ENCODE data around the gene OR10A2.

- TF ChIP-seq, protein P1, sequence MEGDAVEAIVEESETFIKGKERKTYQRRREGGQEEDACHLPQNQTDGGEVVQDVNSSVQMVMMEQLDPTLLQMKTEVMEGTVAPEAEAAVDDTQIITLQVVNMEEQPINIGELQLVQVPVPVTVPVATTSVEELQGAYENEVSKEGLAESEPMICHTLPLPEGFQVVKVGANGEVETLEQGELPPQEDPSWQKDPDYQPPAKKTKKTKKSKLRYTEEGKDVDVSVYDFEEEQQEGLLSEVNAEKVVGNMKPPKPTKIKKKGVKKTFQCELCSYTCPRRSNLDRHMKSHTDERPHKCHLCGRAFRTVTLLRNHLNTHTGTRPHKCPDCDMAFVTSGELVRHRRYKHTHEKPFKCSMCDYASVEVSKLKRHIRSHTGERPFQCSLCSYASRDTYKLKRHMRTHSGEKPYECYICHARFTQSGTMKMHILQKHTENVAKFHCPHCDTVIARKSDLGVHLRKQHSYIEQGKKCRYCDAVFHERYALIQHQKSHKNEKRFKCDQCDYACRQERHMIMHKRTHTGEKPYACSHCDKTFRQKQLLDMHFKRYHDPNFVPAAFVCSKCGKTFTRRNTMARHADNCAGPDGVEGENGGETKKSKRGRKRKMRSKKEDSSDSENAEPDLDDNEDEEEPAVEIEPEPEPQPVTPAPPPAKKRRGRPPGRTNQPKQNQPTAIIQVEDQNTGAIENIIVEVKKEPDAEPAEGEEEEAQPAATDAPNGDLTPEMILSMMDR (IDR thresholded peaks at IDR 0.05): no peak
- no peak for TF ChIP-seq EZH2 (IDR thresholded peaks at IDR 0.05; ENCODE audit: borderline replicate concordance, insufficient read depth, low read depth, low read length, poor library complexity, severe bottlenecking)
Measured at GRCh38 chr11:6911948-6912347, 49.1 kb downstream of the OR10A2 start.
